Measurements from ENCODE around the gene TEX264.

DNA sequence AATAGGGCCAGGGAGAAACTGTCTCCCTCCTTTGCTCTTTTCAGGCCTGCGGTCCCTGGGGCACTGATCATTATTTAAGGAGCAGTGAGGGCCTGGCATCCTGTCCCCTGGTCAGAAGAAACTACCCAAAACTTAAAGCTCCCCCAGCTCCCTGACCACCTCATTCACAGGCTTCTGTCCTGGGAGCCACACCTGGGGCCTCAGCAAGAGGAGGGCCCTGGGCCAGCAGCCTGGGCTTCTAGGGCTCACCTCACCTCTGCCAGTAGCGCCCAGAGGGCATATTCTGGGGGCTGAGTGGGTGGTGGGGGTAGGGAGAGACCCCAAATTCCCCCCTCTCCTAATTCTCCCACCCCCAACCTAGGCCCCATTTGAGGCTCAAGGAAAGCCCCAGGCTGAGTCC, 31.1 kb downstream of the TEX264 start:
- TF ChIP-seq CTCF (IDR thresholded peaks at IDR 0.05), result no peak
- no peak for TF ChIP-seq POLR2A (IDR thresholded peaks at IDR 0.05)
